ENCODE results near the gene MAGIX. TPM values are rescaled to one million over a fixed set of nuclear protein-coding genes. Genes with fewer than 3 reads are reported as not detected.

The MAGIX gene
- total RNA-seq, 1 experiment from 2014 or later, result 1.9 TPM

DNA sequence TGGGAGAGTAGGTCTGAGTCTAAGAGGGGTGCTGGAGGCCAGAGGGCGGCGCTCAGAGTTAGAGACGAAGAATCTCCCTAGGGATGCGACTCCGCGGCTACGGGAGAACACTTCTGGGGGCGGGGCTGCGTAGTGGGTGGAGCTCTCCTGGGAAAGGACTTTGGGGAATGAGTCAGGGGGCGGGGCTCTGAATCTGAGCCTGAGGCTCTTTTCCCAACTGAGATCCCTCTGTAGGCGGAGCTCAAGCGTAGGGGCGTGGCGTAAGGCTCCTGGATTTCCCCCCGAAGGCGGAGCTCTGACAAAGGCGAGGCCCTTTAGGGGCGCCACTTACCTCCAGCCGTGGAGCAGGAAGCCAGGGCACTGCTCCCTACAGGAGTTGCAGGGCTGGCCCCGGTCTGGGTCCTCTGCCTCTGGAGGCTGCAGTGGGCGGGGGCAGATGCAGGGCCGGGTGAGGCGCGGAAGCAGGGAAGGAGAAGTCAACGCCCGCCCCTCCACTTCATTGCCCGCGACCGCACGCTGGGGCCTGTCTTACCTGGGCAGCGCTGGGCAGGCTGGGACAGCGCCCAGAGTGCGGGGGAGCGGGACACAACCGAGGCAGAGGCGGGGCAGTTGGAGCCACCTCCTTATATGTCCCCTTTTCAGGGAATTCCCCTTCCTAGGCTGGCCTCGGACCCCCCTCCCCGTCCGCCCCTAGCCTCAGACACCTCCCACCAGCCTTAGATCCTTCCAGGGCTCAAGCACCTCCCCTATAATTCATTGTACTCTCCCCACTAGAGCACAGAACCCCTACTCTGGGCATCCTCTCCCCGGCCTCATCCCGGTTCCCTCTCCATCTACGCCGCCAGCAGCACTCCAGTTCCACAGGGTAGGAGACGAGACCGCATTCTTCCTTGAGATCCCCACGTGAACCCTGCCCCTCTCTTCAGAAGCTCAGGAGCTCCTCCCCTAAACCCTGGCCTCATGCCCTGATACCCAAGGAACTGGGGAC lies 22.0 kb downstream of the MAGIX start:
- Histone ChIP-seq H2BK20ac (ENCODE audit: low read depth, low read length, poor library complexity, severe bottlenecking) (no peak overlapping the region), H2AFZ (ENCODE audit: low read length) (no peak overlapping the region), H3K27ac (ENCODE audit: insufficient read length, low read depth, low read length) (no peak overlapping the region), H2BK120ac (ENCODE audit: low read depth, low read length, poor library complexity, severe bottlenecking) (no peak overlapping the region), H3K23ac (ENCODE audit: insufficient read length, low read depth, low read length) (no peak overlapping the region), H3K9ac (ENCODE audit: extremely low read depth, insufficient read length, low read length) (no peak overlapping the region), H3K79me1 (ENCODE audit: insufficient read depth, low read depth, low read length, poor library complexity, severe bottlenecking) (no peaks in the 10 kb centered on the region), H3T11ph (ENCODE audit: low read length) (no peak overlapping the region), H2BK12ac (ENCODE audit: insufficient read length, low read depth, low read length) (no peak overlapping the region), H3K9me3 (ENCODE audit: control insufficient read depth, low read depth, low read length) (peaks cover 20% of the 10 kb centered on the region), H3K27me3 (ENCODE audit: insufficient read depth, low read length) (no peaks in the 10 kb centered on the region), H3K4me2 (ENCODE audit: insufficient read depth, insufficient read length, low read length) (peak overlapping the region; percentile 66), H2BK15ac (ENCODE audit: low read depth, low read length) (no peak overlapping the region), H3K23me2 (ENCODE audit: insufficient read length, low read depth, low read length, poor library complexity, severe bottlenecking) (peaks cover 15% of the 10 kb centered on the region), H3K4ac (ENCODE audit: low read depth, low read length) (no peak overlapping the region), H4K20me1 (ENCODE audit: control insufficient read depth, insufficient read depth, insufficient read length) (no peaks in the 10 kb centered on the region), H3K4me1 (ENCODE audit: insufficient read depth, low read length) (no peaks in the 10 kb centered on the region), H3K18ac (ENCODE audit: insufficient read length, low read depth, low read length) (no peak overlapping the region), H4K8ac (replicated peaks; ENCODE audit: insufficient read length, low read depth, low read length) (no peak overlapping the region), H4K5ac (ENCODE audit: insufficient read length, low read depth, low read length) (no peak overlapping the region), H4K91ac (ENCODE audit: insufficient read length, low read depth, low read length) (no peak overlapping the region), H3K14ac (ENCODE audit: insufficient read depth, low read length) (no peak overlapping the region), H3K56ac (ENCODE audit: insufficient read length, low read depth, low read length) (no peak overlapping the region), H2AK5ac (ENCODE audit: insufficient read length, low read length) (no peak overlapping the region), H2BK5ac (ENCODE audit: insufficient read length, low read length) (no peak overlapping the region), H3K79me2 (ENCODE audit: insufficient read depth, low read length) (no peaks in the 10 kb centered on the region)
- TF ChIP-seq, protein P1, sequence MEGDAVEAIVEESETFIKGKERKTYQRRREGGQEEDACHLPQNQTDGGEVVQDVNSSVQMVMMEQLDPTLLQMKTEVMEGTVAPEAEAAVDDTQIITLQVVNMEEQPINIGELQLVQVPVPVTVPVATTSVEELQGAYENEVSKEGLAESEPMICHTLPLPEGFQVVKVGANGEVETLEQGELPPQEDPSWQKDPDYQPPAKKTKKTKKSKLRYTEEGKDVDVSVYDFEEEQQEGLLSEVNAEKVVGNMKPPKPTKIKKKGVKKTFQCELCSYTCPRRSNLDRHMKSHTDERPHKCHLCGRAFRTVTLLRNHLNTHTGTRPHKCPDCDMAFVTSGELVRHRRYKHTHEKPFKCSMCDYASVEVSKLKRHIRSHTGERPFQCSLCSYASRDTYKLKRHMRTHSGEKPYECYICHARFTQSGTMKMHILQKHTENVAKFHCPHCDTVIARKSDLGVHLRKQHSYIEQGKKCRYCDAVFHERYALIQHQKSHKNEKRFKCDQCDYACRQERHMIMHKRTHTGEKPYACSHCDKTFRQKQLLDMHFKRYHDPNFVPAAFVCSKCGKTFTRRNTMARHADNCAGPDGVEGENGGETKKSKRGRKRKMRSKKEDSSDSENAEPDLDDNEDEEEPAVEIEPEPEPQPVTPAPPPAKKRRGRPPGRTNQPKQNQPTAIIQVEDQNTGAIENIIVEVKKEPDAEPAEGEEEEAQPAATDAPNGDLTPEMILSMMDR (conservative IDR thresholded peaks at IDR 0.05), result 0 out of 3 replicates have a peak, but pooled peaks have one; percentile 12
- Mint-ChIP-seq H3K4me1 (peaks cover 10 to 31% of the 10 kb centered on the region in 2 experiments), H3K27ac (peak overlapping the region; percentile 77 to 97 (median 78); a peak in 6 of 7 replicates), H3K9me3 (peaks cover 64 to 69% of the 10 kb centered on the region in 2 experiments), H3K4me3 (peak overlapping the region; percentile 69 to 84), H3K36me3 (ENCODE audit: insufficient read depth in 1 of 3, low read depth in 3 of 3) (peaks cover 10 to 29% (median 20%) of the 10 kb centered on the region in 3 experiments), H3K27me3 (ENCODE audit: low read depth) (peaks cover 2% of the 10 kb centered on the region)
- peak; percentile 94 for DNase-seq
- WGBS (ENCODE audit: extremely low coverage, insufficient read length, low lambda C conversion rate), result no CpG with 5 or more reads among the region's 46 CpGs

Data from H9 (cell line).